ENCODE results near the gene ARHGEF3.

The ARHGEF3 gene, protein sequence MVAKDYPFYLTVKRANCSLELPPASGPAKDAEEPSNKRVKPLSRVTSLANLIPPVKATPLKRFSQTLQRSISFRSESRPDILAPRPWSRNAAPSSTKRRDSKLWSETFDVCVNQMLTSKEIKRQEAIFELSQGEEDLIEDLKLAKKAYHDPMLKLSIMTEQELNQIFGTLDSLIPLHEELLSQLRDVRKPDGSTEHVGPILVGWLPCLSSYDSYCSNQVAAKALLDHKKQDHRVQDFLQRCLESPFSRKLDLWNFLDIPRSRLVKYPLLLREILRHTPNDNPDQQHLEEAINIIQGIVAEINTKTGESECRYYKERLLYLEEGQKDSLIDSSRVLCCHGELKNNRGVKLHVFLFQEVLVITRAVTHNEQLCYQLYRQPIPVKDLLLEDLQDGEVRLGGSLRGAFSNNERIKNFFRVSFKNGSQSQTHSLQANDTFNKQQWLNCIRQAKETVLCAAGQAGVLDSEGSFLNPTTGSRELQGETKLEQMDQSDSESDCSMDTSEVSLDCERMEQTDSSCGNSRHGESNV

DNA sequence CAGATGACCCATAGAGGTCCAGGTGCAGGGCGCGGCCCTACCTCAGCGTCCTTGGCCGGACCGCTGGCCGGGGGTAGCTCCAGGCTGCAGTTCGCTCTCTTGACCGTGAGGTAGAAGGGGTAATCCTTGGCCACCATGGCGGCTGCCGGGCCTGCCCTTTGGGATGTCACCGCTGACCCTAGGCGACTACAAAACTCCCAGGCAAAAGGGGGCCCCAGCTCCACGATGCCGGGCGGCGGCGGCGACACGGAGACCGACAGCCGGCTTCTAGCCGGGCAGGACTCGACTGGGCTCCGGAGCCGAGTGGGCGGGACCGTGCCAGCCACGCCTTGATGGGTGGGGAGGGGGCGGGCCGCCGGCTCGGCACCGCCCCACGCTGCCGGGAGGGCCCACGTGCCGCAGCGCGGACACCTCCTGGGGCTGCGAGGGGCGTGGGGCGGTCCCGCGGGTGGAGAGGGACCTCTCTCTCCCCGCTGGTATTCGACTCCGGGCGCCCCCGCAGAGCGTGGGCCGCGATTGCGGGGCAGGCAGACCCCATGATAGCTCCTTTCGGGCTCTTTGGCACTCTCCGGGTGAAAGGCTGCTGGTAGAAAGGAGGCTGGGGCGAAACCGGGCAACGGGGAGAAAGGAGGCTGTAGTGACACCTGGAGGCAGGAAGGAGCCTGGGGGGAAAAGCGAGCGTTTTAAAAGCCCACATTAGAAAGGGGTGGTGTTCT, at the start of gene ARHGEF3:
ARHGEF3 (minus strand) TSS at position 288 of the 716 bp plus-strand sequence; CDS start at position 137, 151 bp downstream.
- peaks cover 30% of the 10 kb centered on the region for H3K4me1 Mint-ChIP-seq (ENCODE audit: low read depth)

DNA sequence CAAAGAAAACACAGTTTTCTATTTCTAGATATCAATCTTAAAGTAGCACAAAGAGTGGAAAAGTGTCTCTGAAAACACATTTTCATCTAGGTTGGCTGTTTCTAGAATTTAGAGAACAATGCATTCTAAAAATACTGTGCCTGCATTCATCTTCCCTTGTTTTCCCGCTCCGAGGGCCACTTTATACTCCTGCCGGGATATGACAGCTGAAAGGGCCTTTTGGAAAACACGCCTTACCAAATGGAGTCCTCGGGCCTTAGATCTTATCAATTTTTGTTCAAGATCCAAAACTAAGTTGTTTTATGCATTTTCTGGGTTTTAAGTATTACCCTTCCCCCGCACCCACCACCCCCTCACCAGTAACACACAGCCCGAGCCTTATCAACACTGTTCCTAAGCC, 47.9 kb upstream of the ARHGEF3 start:
- no peak overlapping the region for H3K4me3 Mint-ChIP-seq
- peaks cover 5% of the 10 kb centered on the region for H3K9me3 Mint-ChIP-seq (ENCODE audit: low read depth)
- peaks cover 15% of the 10 kb centered on the region for H3K36me3 Mint-ChIP-seq
- H3K4me1 Mint-ChIP-seq (ENCODE audit: low read depth): peaks cover 21% of the 10 kb centered on the region
- no peaks in the 10 kb centered on the region for H3K27me3 Mint-ChIP-seq
- no peak overlapping the region for H3K27ac Mint-ChIP-seq

More for the DNA sequence above, at the start of gene ARHGEF3:
- H3K9me3 Mint-ChIP-seq (ENCODE audit: low read depth): no peaks in the 10 kb centered on the region
- peaks cover 2% of the 10 kb centered on the region for H3K36me3 Mint-ChIP-seq
- no peaks in the 10 kb centered on the region for H3K27me3 Mint-ChIP-seq
- H3K4me3 Mint-ChIP-seq: peak within 1 kb of the TSS; percentile 95
- H3K27ac Mint-ChIP-seq: peak within 1 kb of the TSS; percentile 90

DNA sequence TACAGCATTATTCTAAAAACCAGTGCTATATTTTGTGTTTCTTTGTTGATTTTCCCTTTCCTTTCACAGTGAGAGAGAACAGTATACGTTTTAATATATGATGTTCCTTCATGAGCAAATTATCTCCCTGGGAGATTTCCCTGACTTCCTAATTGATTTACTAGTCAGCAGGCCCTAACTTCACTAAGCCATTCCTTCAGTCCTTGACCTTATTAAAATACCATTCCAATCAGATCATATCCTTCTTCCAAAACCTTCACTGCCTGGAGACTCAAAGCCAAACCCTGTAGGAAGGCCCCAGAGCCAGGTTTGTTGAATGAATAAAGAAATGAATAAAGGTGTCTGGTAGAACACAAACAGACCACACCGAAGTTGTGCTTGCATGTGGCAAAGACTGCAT, 43.8 kb upstream of the ARHGEF3 start:
- peaks cover 5% of the 10 kb centered on the region for H3K9me3 Mint-ChIP-seq (ENCODE audit: low read depth)
- peaks cover 16% of the 10 kb centered on the region for H3K4me1 Mint-ChIP-seq (ENCODE audit: low read depth)
- peak overlapping the region; percentile 5 for H3K27ac Mint-ChIP-seq
- peaks cover 12% of the 10 kb centered on the region for H3K36me3 Mint-ChIP-seq
- H3K27me3 Mint-ChIP-seq: no peaks in the 10 kb centered on the region
- H3K4me3 Mint-ChIP-seq: no peak overlapping the region

DNA sequence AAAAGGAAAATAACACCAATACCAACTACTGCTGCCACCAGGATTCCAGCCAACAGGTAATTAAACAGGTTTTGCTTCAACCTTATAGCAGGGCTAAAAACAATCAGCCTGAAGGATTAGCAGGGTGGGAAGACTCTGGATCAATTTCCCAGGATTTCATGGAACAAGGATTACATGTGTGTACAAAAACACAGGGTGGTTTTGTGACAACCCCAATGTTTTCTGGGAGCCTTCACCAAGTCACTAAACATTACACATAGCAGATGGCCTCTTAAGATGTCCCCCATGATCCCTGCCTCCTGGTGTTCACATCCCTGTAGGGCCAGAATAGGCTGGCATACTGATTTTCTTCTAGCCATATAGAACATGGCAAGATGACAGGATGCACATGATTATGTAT, 42.8 kb upstream of the ARHGEF3 start:
- Mint-ChIP-seq H3K4me3 (no peak overlapping the region), H3K27ac (no peak overlapping the region), H3K9me3 (ENCODE audit: low read depth) (peaks cover 5% of the 10 kb centered on the region), H3K27me3 (no peaks in the 10 kb centered on the region), H3K36me3 (peaks cover 12% of the 10 kb centered on the region), H3K4me1 (ENCODE audit: low read depth) (peaks cover 24% of the 10 kb centered on the region)

DNA sequence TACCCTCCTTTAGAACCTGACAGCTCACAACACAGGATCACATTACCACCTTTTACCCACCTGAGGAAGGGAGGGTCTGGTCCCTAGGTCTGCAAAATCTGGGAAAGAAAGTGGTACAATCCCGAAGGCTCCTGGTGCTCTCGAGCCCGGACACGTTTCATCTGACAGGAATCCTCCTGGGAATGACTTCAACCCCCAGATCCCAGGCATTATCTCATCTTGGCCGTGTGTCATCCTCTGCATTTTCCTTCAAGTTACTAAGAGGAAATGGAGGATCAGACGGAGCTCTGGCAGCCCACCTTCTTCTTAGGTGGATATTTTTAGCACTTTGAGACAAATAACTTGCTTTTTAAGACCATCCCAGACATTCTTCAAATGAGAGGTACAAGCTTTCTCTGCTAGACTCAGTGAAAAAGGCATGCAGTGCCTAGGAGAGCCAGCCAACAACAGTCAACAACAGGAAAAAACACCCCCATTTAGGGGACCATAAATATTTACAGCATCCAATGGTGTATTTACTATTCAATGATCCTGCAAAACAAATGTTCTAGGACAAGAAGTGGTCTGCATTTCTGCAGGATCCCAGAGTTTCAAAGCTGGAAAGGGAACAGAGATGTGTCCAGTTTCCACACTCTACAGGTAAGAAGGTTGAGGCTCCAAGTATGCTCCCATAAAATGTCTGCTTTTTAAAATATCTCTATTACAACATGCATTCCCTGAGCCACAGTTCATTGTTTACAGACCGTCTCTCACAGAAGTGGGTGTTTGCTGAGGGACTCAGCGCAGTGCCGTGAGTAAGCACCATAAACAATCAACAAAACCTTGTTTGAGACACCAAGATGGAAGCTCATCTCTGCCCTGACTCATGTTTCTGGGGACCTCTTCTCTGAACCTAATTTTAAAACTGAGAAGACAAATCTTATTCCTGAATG, 38.3 kb upstream of the ARHGEF3 start:
- H3K36me3 Mint-ChIP-seq: peaks cover 6% of the 10 kb centered on the region
- peaks cover under 1% of the 10 kb centered on the region for H3K9me3 Mint-ChIP-seq (ENCODE audit: low read depth)
- H3K27me3 Mint-ChIP-seq: no peaks in the 10 kb centered on the region
- H3K27ac Mint-ChIP-seq: no peak overlapping the region
- H3K4me3 Mint-ChIP-seq: no peak overlapping the region
- H3K4me1 Mint-ChIP-seq (ENCODE audit: low read depth): peaks cover 35% of the 10 kb centered on the region

DNA sequence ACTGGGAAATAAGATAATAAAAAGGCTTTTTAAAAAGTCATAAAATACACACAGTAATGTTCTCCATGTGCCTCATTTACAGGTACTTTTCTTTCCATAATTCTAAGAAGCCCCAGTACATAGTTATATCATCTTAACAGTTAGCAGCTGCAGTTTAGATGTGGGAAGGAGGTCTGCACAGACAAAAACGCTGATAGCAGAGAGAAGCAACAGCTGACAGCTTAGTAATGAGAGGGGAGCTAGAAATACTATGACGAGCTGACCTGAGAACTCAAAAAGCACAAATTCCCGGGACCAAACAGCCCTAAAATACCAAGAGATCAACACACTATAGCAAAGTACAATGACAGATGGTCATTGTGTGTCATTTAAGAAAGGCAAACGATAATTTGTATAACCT, 36.7 kb upstream of the ARHGEF3 start:
- H3K36me3 Mint-ChIP-seq: peaks cover 3% of the 10 kb centered on the region
- H3K9me3 Mint-ChIP-seq (ENCODE audit: low read depth): no peaks in the 10 kb centered on the region
- H3K27ac Mint-ChIP-seq: no peak overlapping the region
- peaks cover 35% of the 10 kb centered on the region for H3K4me1 Mint-ChIP-seq (ENCODE audit: low read depth)
- H3K4me3 Mint-ChIP-seq: no peak overlapping the region
- no peaks in the 10 kb centered on the region for H3K27me3 Mint-ChIP-seq

DNA sequence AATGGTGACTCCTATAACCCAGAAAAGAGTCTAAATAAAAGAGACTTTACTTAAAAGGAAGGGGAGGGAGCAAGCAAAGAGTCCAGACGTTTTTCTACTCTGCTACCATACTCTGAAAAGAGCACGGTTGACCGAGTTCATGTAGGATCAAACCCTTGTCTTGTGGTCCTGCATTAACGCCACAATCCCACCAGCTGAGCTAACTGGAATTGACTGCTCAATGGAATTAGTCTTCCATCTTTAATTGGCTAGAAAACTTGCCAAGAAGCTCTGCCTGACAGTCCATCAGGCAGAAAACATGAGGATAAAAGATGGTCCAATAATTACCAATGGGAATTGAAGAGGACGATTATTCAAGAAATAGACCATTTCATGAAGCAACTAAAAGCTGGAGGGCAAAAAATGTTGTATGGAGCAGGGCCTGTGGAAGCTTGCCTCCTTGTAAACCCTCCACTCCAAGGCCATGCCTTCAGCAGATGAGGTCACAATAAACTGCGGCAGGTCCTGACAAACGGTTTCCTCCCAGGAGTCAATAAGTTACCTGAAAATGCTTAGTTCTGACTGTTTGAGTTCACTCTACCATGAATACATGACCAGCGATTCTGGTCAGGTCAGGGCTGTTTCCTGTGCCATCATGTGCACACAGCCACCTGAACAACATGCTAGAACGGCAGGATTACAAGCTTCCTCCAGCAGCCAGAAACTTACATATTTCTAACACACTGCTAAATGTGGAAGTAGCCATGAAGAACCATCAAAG, 35.6 kb upstream of the ARHGEF3 start:
- no peak overlapping the region for H3K4me3 Mint-ChIP-seq
- H3K9me3 Mint-ChIP-seq (ENCODE audit: low read depth): no peaks in the 10 kb centered on the region
- H3K4me1 Mint-ChIP-seq (ENCODE audit: low read depth): peaks cover 40% of the 10 kb centered on the region
- no peaks in the 10 kb centered on the region for H3K27me3 Mint-ChIP-seq
- H3K27ac Mint-ChIP-seq: no peak overlapping the region
- H3K36me3 Mint-ChIP-seq: peaks cover 3% of the 10 kb centered on the region

DNA sequence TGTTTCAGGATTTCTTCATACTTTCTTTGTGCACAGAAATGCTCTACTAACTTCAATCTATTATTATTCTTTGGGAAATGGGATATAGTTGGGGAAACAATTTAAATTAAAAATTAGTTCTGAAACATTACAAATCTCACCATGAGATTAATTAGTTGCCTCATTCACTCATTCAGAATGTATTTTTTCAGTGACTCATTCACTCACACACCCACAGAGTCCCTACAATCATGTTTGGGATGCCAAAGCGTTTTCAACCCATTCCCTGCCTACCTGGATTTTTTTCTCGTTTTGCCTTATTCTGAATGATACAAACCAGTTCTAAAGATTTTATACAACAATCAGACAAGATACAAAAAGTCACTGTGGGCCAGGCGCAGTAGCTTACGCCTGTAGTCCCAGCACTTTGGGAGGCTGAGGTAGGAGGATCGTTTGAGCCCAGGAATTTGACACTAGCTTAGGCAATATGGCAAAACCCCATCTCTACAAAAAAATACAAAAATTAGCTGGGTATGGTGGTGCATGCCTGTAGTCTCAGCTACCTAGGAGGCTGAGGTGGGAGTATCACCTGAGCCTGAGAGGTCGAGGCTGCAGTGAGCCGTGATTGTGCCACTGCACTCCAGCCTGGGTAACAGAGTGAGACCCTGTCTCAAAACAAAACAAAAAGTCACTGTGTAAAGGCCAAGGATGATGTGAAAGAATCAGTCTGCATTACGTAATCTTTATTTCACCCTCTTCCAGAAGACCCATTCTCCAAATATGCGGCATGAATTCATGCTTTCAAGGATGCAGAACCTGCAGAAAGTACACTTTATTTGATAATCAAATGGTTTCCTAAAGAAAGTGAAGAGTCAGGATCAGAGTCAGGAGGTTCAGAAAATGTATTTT, 34.8 kb upstream of the ARHGEF3 start:
- Mint-ChIP-seq H3K4me3 (no peak overlapping the region), H3K27me3 (no peaks in the 10 kb centered on the region), H3K27ac (no peak overlapping the region), H3K9me3 (ENCODE audit: low read depth) (peaks cover 2% of the 10 kb centered on the region), H3K4me1 (ENCODE audit: low read depth) (peaks cover 42% of the 10 kb centered on the region), H3K36me3 (peaks cover 8% of the 10 kb centered on the region)

DNA sequence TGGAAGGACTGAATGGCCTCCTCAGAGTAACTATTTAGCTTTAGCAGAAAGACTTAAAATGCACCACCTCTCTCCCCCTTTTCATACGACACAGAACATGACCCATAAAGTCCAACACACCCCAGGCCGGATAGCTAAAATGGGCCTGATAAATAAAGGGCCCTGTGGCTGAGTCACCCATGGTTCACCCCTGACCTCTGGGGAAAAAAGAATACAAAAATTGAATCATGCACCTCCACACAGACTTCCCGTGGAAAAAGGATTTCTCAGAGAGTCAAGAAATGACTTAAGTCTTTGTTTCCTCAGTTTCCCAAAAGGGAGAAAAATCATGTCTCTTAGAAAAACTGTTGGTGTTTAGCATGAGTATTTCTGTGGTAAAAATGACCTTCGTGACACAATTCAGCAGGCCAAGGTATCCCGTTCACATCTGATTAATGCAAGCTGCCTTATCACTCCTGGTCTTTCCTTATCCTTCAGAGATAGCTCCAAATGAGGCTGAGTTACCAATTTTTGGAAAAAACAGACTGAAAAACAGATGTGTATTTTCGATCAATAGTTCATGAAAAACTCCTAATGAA, 34.0 kb upstream of the ARHGEF3 start:
- peaks cover 39% of the 10 kb centered on the region for H3K4me1 Mint-ChIP-seq (ENCODE audit: low read depth)
- H3K4me3 Mint-ChIP-seq: no peak overlapping the region
- H3K36me3 Mint-ChIP-seq: peaks cover 8% of the 10 kb centered on the region
- peaks cover 3% of the 10 kb centered on the region for H3K9me3 Mint-ChIP-seq (ENCODE audit: low read depth)
- H3K27ac Mint-ChIP-seq: no peak overlapping the region
- no peaks in the 10 kb centered on the region for H3K27me3 Mint-ChIP-seq

DNA sequence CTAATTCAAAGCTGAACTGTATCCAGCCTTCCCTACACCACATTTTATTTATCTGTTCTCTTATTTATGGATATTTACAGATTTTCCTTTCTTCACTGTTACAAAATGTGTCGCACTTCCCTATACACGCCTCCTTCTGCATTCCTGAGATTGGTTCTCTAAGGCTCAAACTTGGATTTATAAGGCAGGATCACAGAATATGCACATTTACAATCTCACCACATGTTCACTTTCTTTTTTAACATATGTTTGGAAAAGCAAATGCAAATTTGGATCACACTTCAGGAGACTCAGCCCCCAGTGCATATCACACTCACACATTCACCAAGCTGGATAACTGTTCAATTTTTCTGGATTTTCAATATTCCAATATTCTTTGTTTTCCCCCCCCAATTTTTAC, 31.8 kb upstream of the ARHGEF3 start:
- H3K9me3 Mint-ChIP-seq (ENCODE audit: low read depth): peaks cover 3% of the 10 kb centered on the region
- H3K27me3 Mint-ChIP-seq: no peaks in the 10 kb centered on the region
- peaks cover 8% of the 10 kb centered on the region for H3K36me3 Mint-ChIP-seq
- H3K4me1 Mint-ChIP-seq (ENCODE audit: low read depth): peaks cover 26% of the 10 kb centered on the region
- no peak overlapping the region for H3K27ac Mint-ChIP-seq
- H3K4me3 Mint-ChIP-seq: no peak overlapping the region

DNA sequence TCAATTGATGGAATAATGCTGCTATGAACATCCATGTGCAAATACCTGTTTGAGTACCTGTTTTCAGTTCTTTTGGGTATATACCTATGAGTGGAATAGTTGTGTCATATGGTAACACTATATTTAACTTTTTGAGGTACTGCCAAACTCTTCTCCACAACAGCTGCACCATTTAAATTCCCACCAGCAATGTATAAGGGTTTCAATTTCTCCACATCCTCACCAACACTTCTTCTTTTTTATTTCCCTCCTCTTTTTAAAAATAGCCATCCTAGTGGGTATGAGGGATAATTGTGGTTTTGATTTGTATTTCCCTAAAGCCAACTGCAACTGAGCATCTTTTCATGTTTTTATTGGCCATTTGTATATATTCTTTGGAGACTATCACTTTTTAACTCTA, 31.3 kb upstream of the ARHGEF3 start:
- peaks cover 8% of the 10 kb centered on the region for H3K36me3 Mint-ChIP-seq
- no peak overlapping the region for H3K4me3 Mint-ChIP-seq

DNA sequence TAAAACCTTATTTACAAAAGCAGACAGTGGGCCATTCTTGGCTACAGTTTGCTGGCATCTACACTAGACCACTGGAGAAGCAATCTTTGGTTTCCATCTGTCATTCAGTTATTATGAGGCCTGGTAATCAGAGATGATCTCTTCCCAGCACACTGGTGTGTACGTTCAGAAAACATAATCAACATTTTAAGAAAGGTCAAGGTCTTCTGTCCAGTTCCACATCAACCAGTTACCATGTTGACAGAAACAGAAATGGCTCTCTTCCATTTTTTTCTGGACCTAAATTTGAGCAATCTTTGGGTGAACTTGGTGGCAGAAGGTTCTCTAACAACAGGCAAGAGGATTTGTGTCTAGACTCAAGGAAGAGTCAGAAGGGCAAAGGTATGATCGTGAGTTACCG, 29.8 kb upstream of the ARHGEF3 start:
- Mint-ChIP-seq H3K27me3 (no peaks in the 10 kb centered on the region), H3K27ac (no peak overlapping the region), H3K4me1 (ENCODE audit: low read depth) (peaks cover 24% of the 10 kb centered on the region), H3K4me3 (no peak overlapping the region), H3K9me3 (ENCODE audit: low read depth) (peaks cover 3% of the 10 kb centered on the region), H3K36me3 (peaks cover 8% of the 10 kb centered on the region)

More for the DNA sequence above, 31.3 kb upstream of the ARHGEF3 start:
- Mint-ChIP-seq H3K27ac (no peak overlapping the region), H3K27me3 (no peaks in the 10 kb centered on the region), H3K9me3 (ENCODE audit: low read depth) (peaks cover 3% of the 10 kb centered on the region), H3K4me1 (ENCODE audit: low read depth) (peaks cover 23% of the 10 kb centered on the region)

DNA sequence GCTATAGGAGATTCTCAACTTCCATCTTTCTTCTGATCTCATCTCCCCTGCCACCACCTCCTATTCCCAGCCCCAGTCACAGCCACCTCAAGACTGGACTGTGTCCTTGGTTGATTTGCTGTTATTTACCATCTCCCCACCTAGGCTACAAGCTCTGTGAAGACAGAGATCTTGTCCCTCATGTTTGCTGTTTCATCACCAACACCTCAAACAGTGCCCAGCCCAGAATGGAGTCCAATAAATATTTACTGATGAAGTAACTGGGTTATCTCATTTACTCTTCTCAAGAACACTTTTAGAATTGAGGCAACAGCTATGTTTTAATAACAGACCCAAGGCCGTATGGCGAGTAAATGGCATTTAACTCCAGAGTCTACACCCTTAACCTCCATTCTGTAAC, 29.1 kb upstream of the ARHGEF3 start:
- H3K4me3 Mint-ChIP-seq: no peak overlapping the region
- H3K27ac Mint-ChIP-seq: no peak overlapping the region
- peaks cover 8% of the 10 kb centered on the region for H3K36me3 Mint-ChIP-seq
- H3K9me3 Mint-ChIP-seq (ENCODE audit: low read depth): peaks cover 3% of the 10 kb centered on the region
- peaks cover 25% of the 10 kb centered on the region for H3K4me1 Mint-ChIP-seq (ENCODE audit: low read depth)
- no peaks in the 10 kb centered on the region for H3K27me3 Mint-ChIP-seq
